CD4-positive, alpha-beta T cell (primary cell): Measurements from ENCODE around the gene ABLIM1. TPM values are rescaled to one million over a fixed set of nuclear protein-coding genes. Genes with fewer than 3 reads are reported as not detected.

Source experiments
- ATAC-seq: fragments of 200-7000 bp; cut with Tn5 transposase; one replicate; pipeline ENCODE4 v1.10.0; 2022; ENCODE audit warnings: mild to moderate bottlenecking; ENCODE audit not compliant: poor library complexity
- CTCF ChIA-PET: fragments of 350-600 bp; sonication (Branson Sonifier 250); formaldehyde crosslinking; loops from one replicate; lab custom pipeline; 2021; ENCODE audit warnings: antibody characterized with exemption, inconsistent platforms; lab: Charles Lee
- POLR2A ChIA-PET: fragments of 350-600 bp; sonication (Branson Sonifier 250); formaldehyde crosslinking; loops from one replicate; lab custom pipeline; 2021; ENCODE audit warnings: antibody characterized with exemption, inconsistent platforms; lab: Charles Lee
- DNase-seq, 14 experiments: peaks; one replicate each; pipeline ENCODE4 v3.0.0-alpha.2; 2013 to 2020; ENCODE audit warnings: mixed read lengths in 2 of 14
- H3K27ac ChIP-seq, 2 donors: one replicate each; pipeline versions ENCODE4 v1.5.1 to v1.7.0; 2013; ENCODE audit warnings: low read length in 2 of 2, low read depth in 1 of 2, mild to moderate bottlenecking in 1 of 2
- H3K27me3 ChIP-seq, 2 experiments: 1 replicate in 1 of 2; 2 replicates in 1 of 2; pipeline versions ENCODE4 v1.6.1 to v1.7.0; 2013; ENCODE audit warnings: low read length in 2 of 2, control low read depth in 1 of 2, mild to moderate bottlenecking in 1 of 2, moderate library complexity in 1 of 2; ENCODE audit not compliant: insufficient read depth in 2 of 2, control insufficient read depth in 1 of 2
- H3K36me3 ChIP-seq: one replicate; pipeline ENCODE4 v1.6.1; 2013; ENCODE audit warnings: low read length, control low read depth; ENCODE audit not compliant: insufficient read depth
- H3K4me1 ChIP-seq: one replicate; pipeline ENCODE4 v1.6.1; 2013; ENCODE audit warnings: low read length, control low read depth; ENCODE audit not compliant: insufficient read depth
- H3K4me3 ChIP-seq: one replicate; pipeline ENCODE4 v1.5.1; 2013; ENCODE audit warnings: mild to moderate bottlenecking, low read length, moderate library complexity
- H3K9me3 ChIP-seq, 2 experiments: 1 replicate in 1 of 2; 2 replicates in 1 of 2; pipeline versions ENCODE4 v1.6.1 to v1.7.0; 2013; ENCODE audit warnings: low read length in 2 of 2, mild to moderate bottlenecking in 2 of 2, control low read depth in 1 of 2, moderate library complexity in 1 of 2; ENCODE audit not compliant: control insufficient read depth in 1 of 2, insufficient read depth in 1 of 2
- H3K27ac Mint-ChIP-seq: one replicate; pipeline ENCODE4 v1.8.0; 2020; ENCODE audit warnings: mixed read lengths
- H3K27me3 Mint-ChIP-seq: one replicate; pipeline ENCODE4 v1.8.0; 2021; ENCODE audit warnings: mixed read lengths
- H3K36me3 Mint-ChIP-seq: one replicate; pipeline ENCODE4 v1.8.0; 2021; ENCODE audit warnings: low read depth, mixed read lengths
- H3K4me1 Mint-ChIP-seq: one replicate; pipeline ENCODE4 v1.8.0; 2021; ENCODE audit warnings: low read depth, mixed read lengths
- H3K4me3 Mint-ChIP-seq: one replicate; pipeline ENCODE4 v1.8.0; 2020; ENCODE audit warnings: mild to moderate bottlenecking, mixed read lengths
- H3K9me3 Mint-ChIP-seq: one replicate; pipeline ENCODE4 v1.8.0; 2020; ENCODE audit warnings: mixed read lengths
- CTCF ChIP-seq: fragments of 200-600 bp; IDR thresholded peaks from one replicate; pipeline ENCODE4 v1.8.0; 2022; ENCODE audit warnings: antibody characterized with exemption, mild to moderate bottlenecking
- intact Hi-C, 2 experiments: fragments of 100-400 bp; cut with DNase I in 1 of 2; cut with micrococcal nuclease in 1 of 2; formaldehyde crosslinking; loops; one replicate each; pipeline versions ENCODE4 v1.15.1 to v1.9.0; 2023 to 2025; cut with DNase I, micrococcal nuclease
- total RNA-seq, 174 experiments: library from RNA in 2 of 174; stranded (reverse) in 2 of 174; gene quantifications; one replicate each; pipeline ENCODE4 v1.2.3 and lab custom pipeline; 2021 to 2026

Gene ABLIM1
- total RNA-seq, 2 experiments from 2014 or later: 217 to 224 TPM

- H3K27me3 ChIP-seq: no peaks in the 10 kb centered on the region
- POLR2A ChIA-PET: interaction anchor here (0.9 to 2.2 kb wide), 6 partner anchors 21 to 52 kb away, joined by 4 to 14 read pairs (median 6); no protein-coding TSS in a partner anchor
- H3K4me3 ChIP-seq: no peak overlapping the region
- H3K36me3 ChIP-seq: peaks cover 57% of the 10 kb centered on the region
- H3K9me3 ChIP-seq: no peaks in the 10 kb centered on the region
- no peak for TF ChIP-seq CTCF
- ATAC-seq: peak; percentile 54
- peak in 4 of 14 experiments; percentile 40 to 69 (median 54) for DNase-seq
- no peaks in the 10 kb centered on the region for H3K27me3 Mint-ChIP-seq
- CTCF ChIA-PET: interaction anchor here (1.2 to 1.3 kb wide), 2 partner anchors 21 to 33 kb away, joined by 4 to 5 read pairs; no protein-coding TSS in a partner anchor
- peak overlapping the region; percentile 74 for H3K4me3 Mint-ChIP-seq
- peak overlapping the region in 1 of 2 donors; percentile 16 for H3K27ac ChIP-seq
- peaks cover 42% of the 10 kb centered on the region for H3K4me1 ChIP-seq
- peak overlapping the region; percentile 66 for H3K27ac Mint-ChIP-seq
- peaks cover 78% of the 10 kb centered on the region for H3K4me1 Mint-ChIP-seq
- intact Hi-C loops: loop anchor here (1.0 to 5.0 kb wide), 2 partner anchors 34 to 55 kb away; no protein-coding TSS in a partner anchor
- H3K9me3 Mint-ChIP-seq: no peaks in the 10 kb centered on the region
- H3K36me3 Mint-ChIP-seq: peaks cover 84% of the 10 kb centered on the region
Measured at GRCh38 chr10:114492351-114493037, 165.6 kb downstream of the ABLIM1 start.

GRCh38 chr10:114491933-114492332 is 166.1 kb downstream of the ABLIM1 start:
- ATAC-seq: no peak
- Mint-ChIP-seq H3K4me3 (peak overlapping the region; percentile 74), H3K36me3 (peaks cover 90% of the 10 kb centered on the region), H3K27me3 (no peaks in the 10 kb centered on the region), H3K27ac (peak overlapping the region; percentile 66), H3K4me1 (peaks cover 80% of the 10 kb centered on the region), H3K9me3 (no peaks in the 10 kb centered on the region)
- ChIA-PET POLR2A (interaction anchor here (1.0 to 2.2 kb wide), 4 partner anchors 20 to 50 kb away, joined by 4 to 14 read pairs (median 6); no protein-coding TSS in a partner anchor), CTCF (interaction anchor here (1.3 kb wide), 1 partner anchor 33 kb away, joined by 4 read pairs; no protein-coding TSS in a partner anchor)
- intact Hi-C loops: loop anchor here (1.0 to 5.0 kb wide), 2 partner anchors 34 to 55 kb away; no protein-coding TSS in a partner anchor
- Histone ChIP-seq H3K36me3 (peaks cover 63% of the 10 kb centered on the region), H3K4me3 (no peak overlapping the region), H3K4me1 (peaks cover 36% of the 10 kb centered on the region), H3K9me3 (no peaks in the 10 kb centered on the region), H3K27ac (peak overlapping the region in 1 of 2 donors; percentile 14), H3K27me3 (no peaks in the 10 kb centered on the region)
- TF ChIP-seq CTCF: no peak
- peak in 1 of 14 experiments; percentile 26 for DNase-seq

- peak overlapping the region; percentile 66 for H3K27ac Mint-ChIP-seq
- TF ChIP-seq CTCF: no peak
- intact Hi-C loops: loop anchor here in 1 of 2 experiments (5.0 kb wide), 1 partner anchor 56 kb away; no protein-coding TSS in a partner anchor
- Histone ChIP-seq H3K4me3 (no peak overlapping the region), H3K36me3 (peaks cover 68% of the 10 kb centered on the region), H3K27me3 (no peaks in the 10 kb centered on the region), H3K9me3 (no peaks in the 10 kb centered on the region), H3K27ac (peak overlapping the region in 1 of 2 donors; percentile 14), H3K4me1 (peaks cover 32% of the 10 kb centered on the region)
- DNase-seq: no peak
- CTCF ChIA-PET: interaction anchor here (1.3 kb wide), 1 partner anchor 34 kb away, joined by 4 read pairs; no protein-coding TSS in a partner anchor
- ATAC-seq: no peak
- H3K36me3 Mint-ChIP-seq: peaks cover 95% of the 10 kb centered on the region
- H3K4me3 Mint-ChIP-seq: peak overlapping the region; percentile 31
- POLR2A ChIA-PET: interaction anchor here (1.2 to 2.2 kb wide), 3 partner anchors 20 to 50 kb away, joined by 5 to 14 read pairs (median 6); no protein-coding TSS in a partner anchor
- H3K9me3 Mint-ChIP-seq: no peaks in the 10 kb centered on the region
- H3K4me1 Mint-ChIP-seq: peaks cover 78% of the 10 kb centered on the region
- no peaks in the 10 kb centered on the region for H3K27me3 Mint-ChIP-seq
Measured at GRCh38 chr10:114491419-114491818, 166.7 kb downstream of the ABLIM1 start.
